Esophagus muscularis mucosa (tissue), 4 donors: ENCODE measurements around the gene TRIM7. TPM values are rescaled to one million over a fixed set of nuclear protein-coding genes. Genes with fewer than 3 reads are reported as not detected.

ENCODE experiments used
- DNase-seq: peaks from one replicate; pipeline ENCODE4 v3.0.0-alpha.2; 2017; ENCODE audit errors: extremely low spot score
- H3K27ac ChIP-seq, 4 donors: fragments of 200-600 bp; sonication (generic); replicated peaks in 1 of 4; 1 replicate in 3 of 4; 2 replicates in 1 of 4; pipeline ENCODE4 v1.5.1; 2016 to 2019; ENCODE audit warnings: mild to moderate bottlenecking in 1 of 4
- H3K27me3 ChIP-seq, 4 donors: fragments of 200-600 bp; sonication (generic); one replicate each; pipeline versions ENCODE4 v1.5.1 to v1.6.0; 2016 to 2019
- H3K36me3 ChIP-seq, 4 donors: fragments of 200-600 bp; sonication (generic); one replicate each; pipeline ENCODE4 v1.5.1; 2016 to 2019
- H3K4me1 ChIP-seq, 4 donors: fragments of 200-600 bp; sonication (generic); one replicate each; pipeline ENCODE4 v1.5.1; 2016 to 2019
- H3K4me3 ChIP-seq, 4 donors: fragments of 200-600 bp; sonication (generic); 1 replicate in 2 of 4; 2 replicates in 2 of 4; pipeline ENCODE4 v1.5.1; 2016 to 2019; ENCODE audit warnings: mild to moderate bottlenecking in 4 of 4, moderate library complexity in 1 of 4
- H3K9me3 ChIP-seq, 4 donors: fragments of 200-600 bp; sonication (generic); 1 replicate in 3 of 4; 2 replicates in 1 of 4; pipeline ENCODE4 v1.5.1; 2016 to 2019
- EP300 ChIP-seq: sonication (generic); formaldehyde crosslinking; IDR thresholded peaks from one replicate; pipeline ENCODE4 v1.6.1; 2017; ENCODE audit warnings: antibody characterized with exemption
- POLR2A ChIP-seq: fragments of 450-650 bp; IDR thresholded peaks from one replicate; pipeline ENCODE4 v1.6.1; 2017; ENCODE audit warnings: antibody characterized with exemption, moderate library complexity, mild to moderate bottlenecking, low read depth
- POLR2AphosphoS5 ChIP-seq, 2 donors: sonication (generic); formaldehyde crosslinking; IDR thresholded peaks; one replicate each; pipeline ENCODE4 v1.6.1; 2017; ENCODE audit warnings: antibody characterized with exemption in 2 of 2
- WGBS: methylation state at CpG from one replicate; pipeline ENCODE4 v1.1.5; 2018; 5-methylcytosine and 5-hydroxymethylcytosine counted together
- intact Hi-C: fragments of 100-400 bp; cut with DNase I; formaldehyde crosslinking; loops from one replicate; pipeline ENCODE4 v1.15.1; 2023
- total RNA-seq, 4 donors: library from RNA; depleted of rRNA; stranded (reverse); fragments of >200 nt; gene quantifications; one replicate each; pipeline versions ENCODE4 v1.1.0 to v1.2.1, GENCODE V29; 2016
- TF ChIP-seq, protein P1 (sequence below), 3 experiments: fragments of 200-600 bp in 2 of 3; fragments of 450-650 bp in 1 of 3; sonication (generic) in 2 of 3; IDR thresholded peaks; one replicate each; pipeline ENCODE4 v1.5.1; 2017 to 2019; ENCODE audit warnings: antibody characterized with exemption in 3 of 3, mild to moderate bottlenecking in 2 of 3, moderate library complexity in 1 of 3

TRIM7 gene
- total RNA-seq, 4 donors from 2014 or later, result 2.1 to 5.8 (median 3.4) TPM

DNA sequence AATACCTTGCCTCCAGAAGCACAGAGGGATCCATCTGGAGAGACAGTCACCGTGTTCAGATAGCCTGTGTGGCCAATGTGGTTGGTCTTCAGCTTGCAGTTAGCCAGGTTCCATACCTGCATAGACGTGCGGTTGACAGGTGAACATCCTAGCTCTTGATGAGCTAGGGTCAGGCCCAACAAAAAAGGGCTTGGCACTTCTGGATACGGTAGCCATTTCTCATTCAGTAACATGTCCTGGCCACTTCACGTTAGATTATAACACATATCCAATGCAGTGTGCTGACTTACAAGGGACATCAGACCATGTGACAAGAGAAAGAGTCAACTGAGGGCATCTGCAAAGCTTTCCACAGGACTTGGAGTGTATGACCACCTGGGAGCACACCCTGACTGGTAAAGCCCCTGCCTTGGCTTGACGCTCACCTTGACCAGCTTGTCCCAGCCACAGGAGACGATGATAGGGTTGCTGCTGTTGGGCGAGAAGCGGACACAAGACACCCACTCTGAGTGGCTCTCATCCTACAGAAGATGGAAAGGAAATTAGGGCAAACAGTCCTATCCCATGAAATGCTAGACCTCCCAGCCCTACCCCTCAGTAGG, 34.2 kb upstream of the TRIM7 start:
- Histone ChIP-seq H3K9me3 (no peaks in the 10 kb centered on the region), H3K27me3 (no peaks in the 10 kb centered on the region), H3K4me1 (peaks cover 23 to 54% (median 36%) of the 10 kb centered on the region in 4 donors), H3K4me3 (no peak overlapping the region), H3K36me3 (peaks cover 69 to 82% (median 81%) of the 10 kb centered on the region in 4 donors), H3K27ac (no peak overlapping the region)
- WGBS, result 91% methylated on average over 9 of the region's 9 CpGs
- no peak for DNase-seq
- TF ChIP-seq POLR2AphosphoS5 (IDR thresholded peaks at IDR 0.05) (no peak), EP300 (no peak), POLR2A (no peak)
- TF ChIP-seq, protein P1, sequence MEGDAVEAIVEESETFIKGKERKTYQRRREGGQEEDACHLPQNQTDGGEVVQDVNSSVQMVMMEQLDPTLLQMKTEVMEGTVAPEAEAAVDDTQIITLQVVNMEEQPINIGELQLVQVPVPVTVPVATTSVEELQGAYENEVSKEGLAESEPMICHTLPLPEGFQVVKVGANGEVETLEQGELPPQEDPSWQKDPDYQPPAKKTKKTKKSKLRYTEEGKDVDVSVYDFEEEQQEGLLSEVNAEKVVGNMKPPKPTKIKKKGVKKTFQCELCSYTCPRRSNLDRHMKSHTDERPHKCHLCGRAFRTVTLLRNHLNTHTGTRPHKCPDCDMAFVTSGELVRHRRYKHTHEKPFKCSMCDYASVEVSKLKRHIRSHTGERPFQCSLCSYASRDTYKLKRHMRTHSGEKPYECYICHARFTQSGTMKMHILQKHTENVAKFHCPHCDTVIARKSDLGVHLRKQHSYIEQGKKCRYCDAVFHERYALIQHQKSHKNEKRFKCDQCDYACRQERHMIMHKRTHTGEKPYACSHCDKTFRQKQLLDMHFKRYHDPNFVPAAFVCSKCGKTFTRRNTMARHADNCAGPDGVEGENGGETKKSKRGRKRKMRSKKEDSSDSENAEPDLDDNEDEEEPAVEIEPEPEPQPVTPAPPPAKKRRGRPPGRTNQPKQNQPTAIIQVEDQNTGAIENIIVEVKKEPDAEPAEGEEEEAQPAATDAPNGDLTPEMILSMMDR (IDR thresholded peaks at IDR 0.05), result no peak
- intact Hi-C loops, result no loop called here

DNA sequence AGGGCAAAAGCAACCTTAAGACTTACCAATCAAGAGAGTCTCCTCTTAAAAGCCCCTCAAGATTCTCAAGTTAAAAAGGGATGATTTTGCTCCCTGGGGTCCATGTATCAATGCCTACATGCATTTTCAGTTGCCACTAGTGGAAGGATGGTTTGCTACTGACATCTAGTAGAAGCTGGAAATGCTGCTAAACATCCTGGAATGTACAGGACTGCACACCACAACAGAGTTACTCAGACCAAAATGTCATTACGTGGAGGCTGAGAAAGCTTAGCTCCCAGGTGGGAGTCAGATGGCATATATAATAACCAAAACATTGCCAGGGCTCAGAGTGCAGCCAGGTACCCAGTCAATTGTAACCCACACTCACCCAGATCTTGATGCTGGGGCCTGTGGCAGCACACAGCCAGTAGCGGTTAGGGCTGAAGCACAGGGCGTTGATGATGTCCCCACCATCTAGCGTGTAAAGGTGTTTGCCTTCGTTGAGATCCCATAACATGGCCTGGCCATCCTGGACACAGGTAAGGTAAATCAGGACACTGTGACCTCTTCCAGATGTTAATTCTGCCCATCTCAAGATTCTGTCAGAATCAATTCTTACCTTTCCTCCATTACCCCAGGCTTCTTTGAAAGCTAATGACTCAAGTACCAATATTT, 32.9 kb upstream of the TRIM7 start:
- no peak for DNase-seq
- H3K9me3 ChIP-seq, result no peaks in the 10 kb centered on the region
- intact Hi-C loops, result no loop called here
- no peaks in the 10 kb centered on the region for H3K27me3 ChIP-seq
- no peak overlapping the region for H3K27ac ChIP-seq
- WGBS, result 78% methylated on average over 4 of the region's 5 CpGs
- H3K4me3 ChIP-seq, result no peak overlapping the region
- H3K4me1 ChIP-seq, result peaks cover 23 to 50% (median 34%) of the 10 kb centered on the region in 4 donors
- TF ChIP-seq EP300 (no peak), POLR2A (no peak), POLR2AphosphoS5 (IDR thresholded peaks at IDR 0.05) (no peak)
- TF ChIP-seq, protein P1 (IDR thresholded peaks at IDR 0.05), result no peak
- H3K36me3 ChIP-seq, result peaks cover 69 to 95% (median 94%) of the 10 kb centered on the region in 4 donors

DNA sequence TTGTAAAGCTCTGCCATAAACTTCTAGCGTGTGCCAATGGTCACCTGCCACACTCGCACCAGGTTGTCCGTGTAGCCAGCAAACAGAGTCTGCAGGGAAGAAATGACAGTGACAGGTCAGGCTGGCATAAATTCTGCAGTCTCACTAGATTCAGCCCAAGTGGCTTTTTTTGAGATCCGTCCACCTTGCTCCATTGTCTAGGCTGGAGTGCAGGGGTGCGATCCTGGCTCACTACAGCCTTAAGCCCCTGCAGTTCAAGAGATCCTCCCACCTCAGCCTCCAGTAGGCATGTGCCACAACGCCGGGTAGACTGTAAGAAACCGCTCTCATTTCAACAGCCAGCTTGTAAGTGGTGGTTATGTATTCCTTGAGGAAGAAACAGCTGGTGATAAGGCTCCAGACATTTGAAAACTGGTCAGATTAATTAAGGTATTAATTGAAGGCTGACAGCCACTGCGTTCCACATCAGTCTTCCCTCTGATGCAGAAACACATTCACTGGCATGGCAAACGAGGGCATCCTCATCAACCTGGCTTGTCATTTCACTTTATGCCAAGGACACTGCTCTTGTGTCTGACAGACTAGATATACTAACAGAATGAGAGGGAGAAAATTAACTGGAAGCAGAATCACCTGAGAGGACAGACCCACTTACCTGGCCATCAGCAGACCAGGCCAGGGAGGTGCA, 32.1 kb upstream of the TRIM7 start:
- Histone ChIP-seq H3K9me3 (no peaks in the 10 kb centered on the region), H3K4me3 (no peak overlapping the region), H3K4me1 (peaks cover 17 to 42% (median 27%) of the 10 kb centered on the region in 4 donors), H3K36me3 (peaks cover 69 to 100% (median 100%) of the 10 kb centered on the region in 4 donors), H3K27ac (no peak overlapping the region), H3K27me3 (no peaks in the 10 kb centered on the region)
- DNase-seq, result no peak
- intact Hi-C loops, result no loop called here
- 86% methylated on average over 10 of the region's 10 CpGs for WGBS
- TF ChIP-seq, protein P1 (IDR thresholded peaks at IDR 0.05), result no peak
- TF ChIP-seq POLR2A (no peak), EP300 (no peak), POLR2AphosphoS5 (IDR thresholded peaks at IDR 0.05) (no peak)

DNA sequence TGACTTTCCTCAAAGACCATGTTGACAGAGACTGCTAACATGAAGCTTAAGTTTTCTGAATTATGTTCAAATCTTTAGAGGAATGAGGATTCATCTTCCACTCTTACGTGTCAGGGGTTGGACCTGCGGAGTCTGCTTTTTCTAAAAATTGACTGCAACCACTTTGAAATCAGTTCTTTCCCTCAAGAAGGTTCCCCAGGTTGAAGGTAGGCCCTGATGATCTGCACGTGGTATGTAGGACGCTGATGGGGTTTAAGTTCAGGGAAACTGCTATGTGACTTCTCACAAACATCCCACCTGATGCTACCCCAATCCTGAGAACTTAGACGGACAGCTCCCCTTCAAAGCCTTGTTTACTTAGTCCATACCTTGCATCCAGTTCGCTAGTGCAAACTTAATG, 31.5 kb upstream of the TRIM7 start:
- 71% methylated on average over 6 of the region's 6 CpGs for WGBS
- Histone ChIP-seq H3K27me3 (no peaks in the 10 kb centered on the region), H3K27ac (no peak overlapping the region), H3K4me1 (peaks cover 10 to 36% (median 20%) of the 10 kb centered on the region in 4 donors), H3K9me3 (no peaks in the 10 kb centered on the region), H3K4me3 (no peak overlapping the region), H3K36me3 (peaks cover 69 to 100% (median 99%) of the 10 kb centered on the region in 4 donors)
- no peak for DNase-seq
- TF ChIP-seq POLR2AphosphoS5 (IDR thresholded peaks at IDR 0.05) (no peak), EP300 (no peak), POLR2A (no peak)
- TF ChIP-seq, protein P1 (IDR thresholded peaks at IDR 0.05), result no peak
- intact Hi-C loops, result no loop called here
